Transverse colon (tissue), 4 donors: ENCODE results near the gene KRTAP29-1.
"Not testable (repeated sequence)": the region's sequence is repeated elsewhere in the genome, so short reads cannot be mapped to it uniquely, and the experiment has no call there.

Experiments used
- EP300 ChIP-seq: sonication (generic); formaldehyde crosslinking; IDR thresholded peaks from one replicate; pipeline ENCODE4 v1.6.1; 2017; ENCODE audit warnings: antibody characterized with exemption, low read depth
- POLR2A ChIP-seq: fragments of 450-650 bp; IDR thresholded peaks from one replicate; pipeline ENCODE4 v1.6.1; 2016; ENCODE audit warnings: antibody characterized with exemption, mild to moderate bottlenecking, moderate library complexity
- POLR2AphosphoS5 ChIP-seq, 3 donors: sonication (generic); formaldehyde crosslinking; IDR thresholded peaks; one replicate each; pipeline ENCODE4 v1.6.1; 2016; ENCODE audit warnings: antibody characterized with exemption in 3 of 3
- TF ChIP-seq, protein P1 (sequence below), 5 experiments: fragments of 200-600 bp in 3 of 5; fragments of 450-650 bp in 2 of 5; sonication (generic) in 3 of 5; IDR thresholded peaks; 1 replicate in 2 of 5; 2 replicates in 3 of 5; pipeline ENCODE4 v1.5.1; 2016 to 2017; ENCODE audit warnings: antibody characterized with exemption in 5 of 5, inconsistent platforms in 3 of 5, mild to moderate bottlenecking in 2 of 5, moderate library complexity in 1 of 5

DNA sequence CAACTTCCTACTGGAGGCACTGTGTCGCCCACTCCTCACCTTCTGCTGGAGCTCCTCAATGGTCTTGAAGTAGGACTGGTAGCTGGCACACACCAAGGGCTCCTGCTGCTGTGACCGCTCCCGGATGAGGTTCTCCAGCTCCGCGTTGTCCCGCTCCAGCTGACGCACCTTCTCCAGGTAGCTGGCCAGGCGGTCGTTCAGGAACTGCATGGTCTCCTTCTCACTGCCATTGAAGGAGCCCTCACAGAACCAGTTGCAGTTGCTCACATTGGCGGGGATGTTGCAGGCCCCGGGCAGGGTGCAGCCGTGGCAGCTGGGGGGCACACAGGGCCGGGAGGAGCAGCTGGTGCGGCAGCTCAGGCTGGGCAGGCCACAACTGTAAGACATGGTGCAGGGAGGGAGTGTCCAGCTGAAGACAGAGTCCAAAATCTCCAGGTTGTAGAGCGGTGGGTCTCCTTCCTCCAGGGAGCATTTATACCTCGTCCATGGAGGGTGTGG, 47.8 kb upstream of the KRTAP29-1 start, which contains the start of gene KRT33A:
- TF ChIP-seq, protein P1, sequence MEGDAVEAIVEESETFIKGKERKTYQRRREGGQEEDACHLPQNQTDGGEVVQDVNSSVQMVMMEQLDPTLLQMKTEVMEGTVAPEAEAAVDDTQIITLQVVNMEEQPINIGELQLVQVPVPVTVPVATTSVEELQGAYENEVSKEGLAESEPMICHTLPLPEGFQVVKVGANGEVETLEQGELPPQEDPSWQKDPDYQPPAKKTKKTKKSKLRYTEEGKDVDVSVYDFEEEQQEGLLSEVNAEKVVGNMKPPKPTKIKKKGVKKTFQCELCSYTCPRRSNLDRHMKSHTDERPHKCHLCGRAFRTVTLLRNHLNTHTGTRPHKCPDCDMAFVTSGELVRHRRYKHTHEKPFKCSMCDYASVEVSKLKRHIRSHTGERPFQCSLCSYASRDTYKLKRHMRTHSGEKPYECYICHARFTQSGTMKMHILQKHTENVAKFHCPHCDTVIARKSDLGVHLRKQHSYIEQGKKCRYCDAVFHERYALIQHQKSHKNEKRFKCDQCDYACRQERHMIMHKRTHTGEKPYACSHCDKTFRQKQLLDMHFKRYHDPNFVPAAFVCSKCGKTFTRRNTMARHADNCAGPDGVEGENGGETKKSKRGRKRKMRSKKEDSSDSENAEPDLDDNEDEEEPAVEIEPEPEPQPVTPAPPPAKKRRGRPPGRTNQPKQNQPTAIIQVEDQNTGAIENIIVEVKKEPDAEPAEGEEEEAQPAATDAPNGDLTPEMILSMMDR (IDR thresholded peaks at IDR 0.05): not testable (repeated sequence)
- not testable (repeated sequence) for TF ChIP-seq POLR2A; EP300; POLR2AphosphoS5 (IDR thresholded peaks at IDR 0.05)
